GM21367 (cell line): ENCODE data around the gene TMEM161B.
"Not testable (repeated sequence)": the region's sequence is repeated elsewhere in the genome, so short reads cannot be mapped to it uniquely, and the experiment has no call there.

Experiments used
- ATAC-seq: cut with Tn5 transposase; IDR thresholded peaks from one replicate; pipeline ENCODE4 v1.9.1; 2021; ENCODE audit not compliant: unreplicated experiment

TMEM161B gene

DNA sequence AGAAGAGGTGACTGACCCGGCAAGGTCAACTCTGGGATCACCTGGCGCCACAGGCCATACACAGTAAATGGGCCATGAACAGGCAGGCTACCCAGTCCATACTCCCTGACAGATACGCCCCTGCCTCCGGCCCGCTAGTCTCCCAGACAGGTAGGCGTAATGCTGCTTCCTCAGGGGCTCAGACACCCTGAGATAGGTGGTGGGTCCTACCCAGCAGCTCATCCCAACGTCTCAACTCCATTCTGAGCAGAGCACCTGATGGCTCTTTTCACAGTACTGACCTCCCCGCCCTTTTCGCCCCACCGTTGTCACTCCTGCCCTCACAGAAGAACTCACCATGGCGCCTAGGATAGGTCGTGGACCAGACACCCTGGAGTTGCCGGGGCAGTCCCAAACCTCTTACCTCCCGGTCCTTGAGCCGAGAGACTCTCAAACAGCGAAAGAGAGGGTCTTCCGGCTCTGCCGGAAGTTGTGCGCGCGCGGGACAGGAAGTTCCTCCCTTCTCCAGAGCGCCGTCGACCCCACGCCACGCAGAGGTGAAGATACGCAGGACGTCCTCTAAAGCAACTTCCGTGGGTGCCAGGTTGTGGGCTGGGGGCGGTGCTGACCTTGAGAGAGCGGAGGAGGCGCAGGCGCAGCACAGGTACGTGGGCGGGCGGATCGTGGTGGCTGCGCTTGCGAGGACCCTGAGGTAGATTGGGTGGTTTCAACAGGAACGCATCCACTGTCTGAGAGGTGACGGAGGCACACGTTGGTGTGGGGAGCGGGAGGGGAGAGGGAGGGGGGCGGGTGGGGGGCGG is at the start of gene TMEM161B:
Gene TMEM161B (minus strand): TSS at position 461 of the 800 bp plus-strand sequence. CDS start 122 bp downstream, at position 339.
- ATAC-seq = peak; percentile 99

DNA sequence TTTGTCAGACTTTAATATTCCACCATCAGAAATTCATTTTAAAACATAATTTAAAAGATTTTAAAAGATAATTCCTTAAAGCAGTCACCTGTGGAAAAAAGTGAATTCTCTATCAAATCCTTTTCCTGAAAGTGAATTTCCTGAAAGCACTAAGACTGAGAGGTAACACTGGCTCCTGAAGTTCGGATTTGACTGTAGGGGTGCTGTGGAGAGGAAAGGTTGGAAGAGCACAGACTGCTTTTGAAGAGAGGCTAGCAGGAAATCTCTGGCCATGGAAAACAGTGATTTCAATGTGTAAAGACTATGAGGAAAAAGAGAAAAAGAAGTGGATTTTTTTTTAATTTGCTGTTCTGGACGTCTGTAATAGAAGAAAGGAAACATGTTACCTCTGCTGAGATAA is 35.7 kb upstream of the TMEM161B start:
- no peak for ATAC-seq

GRCh38 chr5:88298425-88298824 is 29.8 kb upstream of the TMEM161B start:
- ATAC-seq = no peak

DNA sequence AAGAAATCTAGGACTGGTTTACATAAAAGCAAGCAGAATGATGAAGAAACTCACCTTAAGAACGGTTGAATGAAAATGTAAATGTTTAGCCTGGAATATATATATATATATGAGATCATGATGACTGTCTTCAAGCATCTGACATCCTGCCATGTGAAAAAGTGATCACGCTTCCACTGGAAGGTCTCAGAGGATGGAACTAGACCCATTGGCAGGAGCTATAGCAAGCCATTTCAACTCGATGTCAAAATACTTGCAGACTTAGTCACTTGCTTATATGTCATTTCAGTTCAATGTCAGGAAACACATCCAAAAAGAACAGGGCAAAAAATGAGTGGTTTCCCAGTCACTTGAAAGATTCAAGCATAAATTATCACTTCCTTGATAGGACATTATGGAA is 22.2 kb upstream of the TMEM161B start:
- no peak for ATAC-seq

GRCh38 chr5:88288528-88289197 is 20.0 kb upstream of the TMEM161B start:
- ATAC-seq = no peak

GRCh38 chr5:88287846-88288527 is 19.3 kb upstream of the TMEM161B start:
- no peak for ATAC-seq

GRCh38 chr5:88287302-88287701 is 18.7 kb upstream of the TMEM161B start:
- ATAC-seq = no peak

DNA sequence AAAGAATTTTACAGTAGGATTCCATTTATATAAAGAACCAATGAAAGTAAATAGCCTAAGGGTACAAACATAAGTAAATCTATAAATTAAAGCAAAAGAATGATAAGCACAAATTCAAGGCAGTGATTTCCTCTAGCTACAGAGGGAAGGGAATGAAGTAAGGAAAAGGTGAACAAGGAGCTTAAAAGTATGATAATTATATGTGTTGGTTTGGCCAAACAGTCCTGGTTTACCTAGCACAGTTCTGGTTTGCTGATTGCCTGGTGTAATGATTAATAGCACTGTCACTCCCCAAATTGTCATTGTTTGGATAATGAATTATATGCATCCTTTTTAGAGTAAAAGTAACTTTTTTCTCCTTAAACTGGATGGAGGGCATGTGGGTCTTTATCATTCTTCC is 15.0 kb upstream of the TMEM161B start:
- no peak for ATAC-seq

- no peak for ATAC-seq
Measured at GRCh38 chr5:88281322-88281721, 12.7 kb upstream of the TMEM161B start.

GRCh38 chr5:88279584-88279983 is 10.9 kb upstream of the TMEM161B start:
- ATAC-seq = no peak

GRCh38 chr5:88276378-88276777 is 7.7 kb upstream of the TMEM161B start:
- no peak for ATAC-seq

GRCh38 chr5:88275581-88275980 is 6.9 kb upstream of the TMEM161B start:
- ATAC-seq = no peak

DNA sequence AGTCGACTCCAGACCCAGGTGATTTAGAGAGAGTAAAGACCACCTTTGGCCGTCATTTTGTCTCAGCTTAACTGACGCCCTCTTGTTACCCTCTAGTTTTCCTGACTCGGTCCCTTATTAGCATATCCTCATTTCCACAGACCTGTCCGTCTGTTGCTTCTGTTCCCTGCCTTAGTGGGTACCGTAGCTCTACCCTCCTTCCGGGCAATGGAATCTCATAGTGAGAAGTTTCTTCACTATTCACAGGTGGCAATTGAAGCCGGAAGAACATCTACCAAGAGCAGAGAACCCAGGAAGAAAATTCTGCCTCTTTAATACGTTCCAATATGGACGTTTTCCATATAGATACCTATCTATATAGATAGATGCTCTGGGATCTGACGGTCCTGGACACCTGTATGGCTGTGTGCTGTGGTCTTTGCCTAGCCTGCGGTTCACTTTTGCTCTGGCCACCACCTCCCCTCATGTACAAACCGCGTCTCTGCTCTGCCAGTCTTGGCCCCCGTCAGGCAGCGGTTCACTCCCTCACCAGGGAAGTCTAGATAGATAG is 652 bp upstream of the TMEM161B start:
- ATAC-seq = peak; percentile 14

- ATAC-seq = not testable (repeated sequence)
Measured at GRCh38 chr5:88264565-88264964, 4.1 kb downstream of the TMEM161B start.

GRCh38 chr5:88263349-88263748 is 5.3 kb downstream of the TMEM161B start:
- no peak for ATAC-seq

- ATAC-seq = no peak
Measured at GRCh38 chr5:88262116-88262515, 6.5 kb downstream of the TMEM161B start.

GRCh38 chr5:88258636-88259035 is 10.0 kb downstream of the TMEM161B start:
- ATAC-seq = no peak

DNA sequence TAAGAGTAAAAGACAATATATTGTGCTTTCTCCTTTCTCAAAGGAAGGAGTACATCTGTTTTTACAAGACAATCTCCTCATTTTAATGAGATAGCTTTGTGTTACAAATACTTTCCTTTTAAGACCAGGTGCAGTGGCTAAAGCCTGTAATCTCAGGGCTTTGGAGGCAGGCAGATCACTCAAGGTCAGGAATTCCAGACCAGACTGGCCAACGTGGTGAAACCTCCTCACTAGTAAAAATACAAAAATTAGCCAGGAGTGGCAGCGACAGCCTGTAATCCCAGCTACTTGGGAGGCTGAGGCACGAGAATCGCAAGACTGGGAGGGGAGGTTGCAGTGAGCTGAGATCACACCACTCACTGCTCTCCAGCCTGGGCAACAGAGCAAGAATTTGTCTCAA is 11.8 kb downstream of the TMEM161B start:
- no peak for ATAC-seq

DNA sequence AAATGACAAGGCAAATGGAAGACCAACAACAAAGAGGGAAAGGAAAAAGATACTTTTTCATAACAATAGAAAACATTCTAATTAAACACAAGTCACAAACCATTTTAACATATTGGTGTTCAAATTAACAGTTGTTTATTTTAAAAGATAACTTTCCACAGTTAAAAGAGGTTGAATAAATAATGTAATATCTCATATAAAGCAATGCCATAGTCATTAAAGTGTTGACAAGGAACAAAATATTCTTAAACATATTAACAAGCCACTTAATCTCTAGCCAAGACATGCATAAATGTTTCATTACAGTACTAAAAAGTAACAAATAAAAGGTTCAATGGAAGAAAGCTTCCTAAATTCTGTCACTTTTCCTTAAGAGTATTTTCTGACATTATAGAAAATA is 12.6 kb downstream of the TMEM161B start:
- ATAC-seq = no peak

DNA sequence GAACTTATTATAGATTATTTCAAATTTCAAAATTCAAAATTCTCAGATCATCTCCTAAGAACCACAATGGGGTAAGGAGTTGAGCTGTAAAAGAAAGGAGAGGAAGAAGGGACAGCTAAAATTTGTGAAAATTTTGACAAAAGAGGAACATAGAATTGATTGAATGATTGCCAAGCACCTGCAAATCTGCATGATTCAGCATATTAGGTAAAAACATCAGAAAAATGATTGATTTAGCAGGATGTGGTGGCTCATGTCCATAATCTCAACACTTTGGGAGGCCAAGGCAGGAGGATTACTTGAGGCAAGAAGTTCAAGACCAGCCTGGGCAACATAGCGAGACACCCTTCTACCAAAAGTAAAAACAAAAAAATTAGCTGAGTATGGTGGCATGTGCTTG is 14.3 kb downstream of the TMEM161B start:
- ATAC-seq = no peak

DNA sequence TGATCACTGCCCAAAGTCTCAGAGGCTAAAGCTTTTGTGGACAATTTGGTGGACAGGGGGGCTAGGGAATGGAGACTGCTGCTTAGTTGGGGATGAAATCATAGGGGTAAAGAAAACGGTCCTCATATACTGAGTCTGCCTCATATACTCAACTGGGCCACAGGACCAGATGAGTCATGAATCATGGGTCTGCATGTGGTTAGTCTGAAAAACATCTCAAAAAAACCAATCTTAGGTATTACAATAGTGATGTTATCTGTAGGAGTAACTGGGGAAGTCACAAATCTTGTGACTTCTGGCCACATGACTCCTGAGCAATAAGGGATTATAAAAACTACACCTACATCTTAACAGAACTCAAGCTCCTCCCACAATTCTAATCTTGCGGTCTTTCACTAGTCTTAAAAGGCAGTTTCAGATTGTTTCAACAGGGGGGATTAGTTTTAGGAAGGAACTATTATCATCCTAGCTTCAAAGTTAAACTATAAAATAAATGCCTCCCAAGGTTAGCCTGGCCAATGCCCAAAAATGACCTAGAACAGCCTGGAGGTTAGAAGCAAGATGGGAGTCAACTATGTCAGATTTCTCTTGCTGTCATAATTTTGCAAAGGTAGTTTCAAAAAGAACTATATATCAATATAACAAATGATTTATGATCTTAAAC is 17.5 kb downstream of the TMEM161B start:
- ATAC-seq = peak; percentile 73
